ENCODE results near the gene LRRC42. TPM values are rescaled to one million over a fixed set of nuclear protein-coding genes. Genes with fewer than 3 reads are reported as not detected.
"Not testable (repeated sequence)": the region's sequence is repeated elsewhere in the genome, so short reads cannot be mapped to it uniquely, and the experiment has no call there.

Gene LRRC42
- total RNA-seq, 1 donor from 2014 or later, result 8.0 TPM

DNA sequence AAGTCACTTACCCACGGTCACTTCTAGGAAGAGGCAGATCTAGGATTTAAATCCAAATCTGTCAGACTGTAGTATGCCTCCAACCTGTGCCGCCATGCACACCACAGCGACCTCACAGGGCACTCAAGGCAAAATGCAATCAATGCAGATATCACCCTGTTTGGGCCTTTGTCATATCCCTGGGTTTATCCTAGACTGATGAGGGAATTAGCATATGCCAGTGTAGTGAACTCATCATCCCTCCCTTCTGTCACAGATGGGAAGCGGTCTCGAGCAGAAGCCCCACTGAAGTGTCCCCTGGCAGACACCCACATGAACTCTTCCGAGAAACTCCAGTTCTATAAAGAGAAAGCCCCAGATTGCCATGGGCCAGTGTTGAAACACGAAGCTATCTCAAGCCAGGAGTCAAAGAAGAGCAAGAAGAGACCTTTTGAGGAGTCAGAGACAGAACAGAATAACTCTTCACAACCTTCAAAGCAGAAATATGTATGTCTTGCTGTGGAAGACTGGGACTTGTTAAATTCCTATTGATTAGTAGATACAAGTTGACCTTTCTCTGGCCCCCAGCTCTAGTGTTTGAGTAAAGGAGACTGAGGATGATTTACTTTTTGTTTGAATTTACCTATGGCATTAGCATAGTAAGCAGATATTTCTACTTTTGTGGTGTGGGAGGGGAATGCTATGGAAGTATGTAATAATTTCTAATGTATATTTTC lies 21.4 kb downstream of the LRRC42 start:
- DNase-seq, result no peak

DNA sequence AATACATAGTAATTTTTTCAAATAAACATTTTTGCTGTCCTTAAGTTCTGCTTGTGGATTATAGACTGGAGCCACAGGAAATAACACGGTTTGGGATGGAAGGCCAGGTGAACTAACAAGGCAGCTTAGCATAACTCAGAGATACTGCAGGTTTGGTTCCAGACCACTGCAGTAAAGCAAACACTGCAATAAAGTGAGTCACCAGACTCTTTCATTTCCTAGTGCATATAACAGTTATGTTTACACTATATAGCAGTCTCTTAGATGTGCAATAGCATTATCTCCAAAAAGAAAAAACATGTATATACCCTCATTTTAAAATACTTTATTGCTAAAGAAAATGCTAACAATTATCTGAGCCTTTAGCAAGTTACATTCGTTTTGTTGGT lies 22.0 kb downstream of the LRRC42 start:
- no peak for DNase-seq

DNA sequence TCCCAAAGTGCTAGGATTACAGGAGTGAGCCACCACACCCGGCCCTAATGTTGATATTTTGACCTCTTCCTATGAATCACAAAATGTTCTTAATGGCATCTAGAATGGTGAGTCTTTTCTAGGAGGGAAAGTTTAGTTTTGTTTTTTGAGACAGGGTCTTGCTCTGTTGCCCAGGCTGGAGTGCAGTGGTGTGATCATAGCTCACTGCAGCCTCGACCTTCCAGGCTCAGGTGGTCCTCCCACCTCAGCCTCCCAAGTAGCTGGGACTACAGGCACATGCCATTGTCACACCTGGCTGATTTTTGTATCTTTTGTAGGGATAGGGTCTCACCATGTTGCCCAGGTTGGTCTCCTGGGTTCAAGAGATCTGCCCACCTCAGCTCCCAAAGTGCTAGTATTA lies 23.2 kb downstream of the LRRC42 start:
- not testable (repeated sequence) for DNase-seq

DNA sequence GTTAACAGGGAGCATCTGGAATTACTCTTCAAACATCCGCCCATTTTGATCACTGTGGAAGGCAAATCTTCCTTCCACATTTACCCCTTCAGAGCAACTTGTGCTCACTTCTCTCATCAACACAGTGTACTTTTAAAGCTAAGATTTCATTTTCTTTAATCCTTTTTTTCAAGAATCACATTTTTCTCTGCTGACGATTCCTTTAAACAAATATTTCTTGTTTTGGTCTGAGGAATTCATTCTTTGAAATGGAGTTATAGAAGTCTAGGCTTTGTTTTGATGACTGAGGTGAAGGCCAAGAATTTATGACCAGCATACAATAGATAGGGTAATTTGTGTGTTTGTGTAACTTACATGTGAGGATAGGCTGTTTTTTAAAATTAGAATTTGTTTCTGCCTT lies 25.6 kb downstream of the LRRC42 start:
- DNase-seq, result no peak

- no peak for DNase-seq
These were observed 29.7 kb downstream of the LRRC42 start for GRCh38 chr1:53975861-53976260.

DNA sequence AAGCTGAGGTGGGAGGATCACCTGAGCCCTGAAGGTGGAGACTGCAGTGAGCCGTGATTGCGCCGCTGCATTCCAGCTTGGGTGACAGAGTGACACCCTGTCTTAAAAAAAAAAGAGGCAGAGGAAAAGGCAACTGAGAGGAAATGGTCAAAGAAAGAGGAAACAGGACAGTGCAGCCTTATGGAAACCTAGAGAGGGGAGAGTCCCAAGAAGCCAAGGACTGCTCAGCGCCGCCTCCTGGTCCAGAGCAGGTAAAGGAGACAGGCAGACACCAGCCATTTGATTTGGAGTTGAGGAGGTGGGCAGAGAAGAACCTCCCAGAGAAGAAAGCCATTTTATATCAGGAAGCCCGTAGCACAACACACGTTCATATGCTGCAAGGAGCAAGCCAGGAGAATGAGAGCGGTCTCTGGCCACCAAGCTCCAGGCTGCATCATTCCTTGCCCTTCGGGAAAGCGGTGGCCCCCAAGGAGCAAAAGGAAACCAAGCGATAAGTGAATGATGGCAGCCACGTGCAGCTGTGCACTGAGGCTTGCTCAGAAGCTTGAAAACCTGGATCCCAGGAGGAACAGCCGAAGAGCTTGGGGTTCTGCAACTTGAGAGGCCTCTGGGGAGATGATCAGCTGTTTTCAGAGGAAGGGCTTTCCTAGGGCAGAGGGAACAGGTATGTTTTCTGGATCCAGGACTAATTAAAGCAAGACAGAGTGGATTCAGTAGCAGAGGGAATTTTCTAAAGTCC lies 33.7 kb downstream of the LRRC42 start:
- DNase-seq, result no peak

DNA sequence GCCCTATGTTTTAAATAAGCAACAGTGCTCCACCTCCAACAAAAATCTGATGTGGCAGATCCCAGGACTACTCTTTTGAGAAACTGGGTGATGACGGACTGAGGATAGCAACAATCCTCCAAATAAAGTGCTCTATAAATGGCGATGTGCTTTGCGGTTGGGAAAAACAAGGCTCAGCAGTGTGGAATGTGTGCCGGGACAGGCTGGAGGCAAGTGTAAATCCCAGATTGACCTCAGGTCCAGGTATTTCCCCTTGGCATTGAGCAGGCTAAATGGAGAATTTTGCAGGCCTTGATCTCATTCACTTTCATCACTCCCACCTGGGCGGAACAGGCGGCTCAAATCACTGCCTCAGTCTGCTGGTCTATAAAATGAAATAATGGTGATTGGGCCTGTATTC lies 35.1 kb downstream of the LRRC42 start:
- DNase-seq, result peak; percentile 13

GRCh38 chr1:53982034-53982762 lies 36.0 kb downstream of the LRRC42 start:
- peak; percentile 52 for DNase-seq

DNA sequence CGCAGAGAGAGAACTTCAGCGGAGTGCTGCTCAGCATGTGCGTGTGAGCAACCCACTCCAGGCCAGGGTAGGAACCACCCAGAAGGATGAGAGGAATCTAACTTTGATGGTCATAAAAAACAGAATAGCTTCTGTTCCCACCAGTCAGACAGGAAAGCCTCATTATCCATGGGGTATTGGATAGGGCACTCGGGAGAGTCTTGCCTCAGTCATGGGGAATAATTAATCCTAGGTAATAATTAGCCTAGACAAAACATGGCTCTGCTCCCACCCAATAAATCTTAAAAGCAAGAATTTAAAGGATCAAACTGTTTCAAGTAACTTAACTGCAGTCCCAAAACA lies 36.6 kb downstream of the LRRC42 start:
- DNase-seq, result no peak

DNA sequence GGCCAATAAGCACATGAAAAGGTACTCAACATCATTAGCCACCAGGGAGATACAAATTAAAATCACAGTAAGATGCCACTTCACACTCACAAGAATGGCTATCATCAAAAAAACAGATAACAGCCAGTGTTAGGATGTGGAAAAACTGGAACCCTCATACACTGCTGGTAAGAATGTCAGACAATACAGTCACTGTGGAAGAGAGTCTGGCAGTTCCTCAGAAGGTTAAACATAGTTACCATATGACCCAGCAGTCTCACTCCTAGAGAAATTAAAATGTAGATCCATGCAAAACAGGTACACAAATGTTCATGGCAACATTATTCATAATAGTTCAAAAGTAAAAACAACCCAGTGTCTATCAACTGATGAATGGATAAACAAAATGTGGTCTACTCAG lies 38.6 kb downstream of the LRRC42 start:
- DNase-seq, result no peak

DNA sequence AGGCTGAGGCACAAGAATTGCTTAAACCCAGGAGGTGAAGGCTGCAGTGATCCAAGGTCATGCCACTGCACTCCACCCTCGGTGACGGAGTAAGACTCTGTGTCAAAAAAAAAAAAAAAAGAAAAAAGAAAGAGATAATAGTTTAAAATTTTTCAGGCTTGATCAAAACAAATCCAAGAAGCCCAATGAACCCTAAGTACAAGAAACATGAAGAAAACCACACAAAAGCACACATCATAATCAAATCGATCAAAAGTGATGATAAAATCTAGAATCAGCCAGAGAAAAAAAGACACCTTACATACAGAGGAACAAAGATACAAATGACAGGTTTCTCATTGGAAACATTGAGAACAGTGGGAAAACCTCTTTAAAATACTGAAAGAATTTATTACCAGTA lies 40.3 kb downstream of the LRRC42 start:
- no peak for DNase-seq

DNA sequence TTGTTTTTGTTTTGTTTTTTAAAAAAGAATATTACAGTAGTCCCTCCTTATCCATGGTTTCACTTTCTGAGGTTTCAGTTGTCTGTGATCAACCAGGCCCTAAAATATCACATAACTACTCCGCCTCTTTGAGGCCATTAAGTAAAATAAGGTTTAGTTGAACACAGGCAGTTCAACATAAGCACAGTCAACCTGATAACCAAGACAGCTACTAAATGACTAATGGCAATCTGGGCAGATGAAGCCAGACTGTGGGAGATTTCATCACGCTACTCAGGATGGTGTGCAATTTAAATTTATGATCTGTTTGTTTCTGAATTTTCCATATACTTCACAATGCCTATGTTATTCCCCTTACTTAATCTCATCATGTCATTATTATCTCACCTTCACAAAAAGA lies 41.7 kb downstream of the LRRC42 start:
- DNase-seq, result no peak

DNA sequence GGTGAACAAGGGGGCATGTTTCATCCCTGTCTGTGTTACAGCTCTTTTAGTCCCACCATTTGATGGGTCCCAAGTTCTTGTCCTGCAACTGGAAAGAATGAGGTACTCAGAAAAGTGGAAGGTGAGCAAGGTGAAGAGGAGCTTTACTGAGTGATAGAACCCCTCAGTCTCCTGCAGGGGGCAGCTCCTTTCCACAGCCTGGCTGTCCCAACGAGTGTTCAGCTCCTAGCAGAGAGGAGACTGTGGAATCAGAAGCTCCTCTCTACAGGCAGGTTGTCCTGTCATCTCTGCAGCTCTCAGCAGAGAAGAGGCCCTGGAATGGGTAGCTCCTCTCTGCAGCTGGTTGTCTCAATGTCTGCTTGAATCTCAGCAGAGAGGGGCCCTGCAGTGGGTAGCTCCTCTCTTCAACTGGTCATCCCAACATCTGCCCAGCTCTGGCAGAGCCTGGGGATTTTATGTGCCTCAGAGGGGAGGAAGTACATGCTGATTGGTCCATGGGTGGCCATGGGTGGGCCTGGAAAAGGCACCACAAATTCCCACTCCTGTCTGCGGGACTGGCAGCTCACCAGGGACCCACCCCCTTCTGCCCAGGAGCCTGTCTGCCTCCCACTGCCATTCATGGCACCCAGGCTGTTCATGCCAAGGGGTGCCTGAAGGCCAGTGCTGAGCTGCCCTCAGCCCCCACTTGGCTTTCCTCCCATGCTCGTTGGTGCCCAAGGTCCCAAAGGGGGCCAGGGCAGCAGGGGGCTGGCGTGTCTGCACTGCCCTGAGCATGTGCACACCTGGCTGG lies 46.1 kb downstream of the LRRC42 start:
- no peak for DNase-seq

DNA sequence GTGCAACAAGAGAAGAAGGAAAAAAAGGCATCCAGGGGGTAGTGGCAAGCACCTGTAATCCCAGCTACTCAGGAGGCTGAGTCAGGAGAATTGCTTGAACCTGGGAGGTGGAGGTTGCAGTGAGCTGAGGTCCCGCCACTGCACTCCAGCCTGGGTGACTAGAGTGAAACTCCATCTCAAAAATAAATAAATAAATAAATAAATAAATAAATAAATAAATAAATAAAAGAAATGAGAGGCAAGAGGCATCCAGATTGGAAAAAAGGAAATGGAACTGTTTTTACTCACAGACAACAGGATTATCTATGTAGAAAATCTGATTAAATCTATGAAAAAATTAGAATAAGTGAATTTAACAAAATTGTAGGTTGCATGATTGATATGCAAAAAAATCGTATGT lies 48.4 kb downstream of the LRRC42 start:
- not testable (repeated sequence) for DNase-seq

DNA sequence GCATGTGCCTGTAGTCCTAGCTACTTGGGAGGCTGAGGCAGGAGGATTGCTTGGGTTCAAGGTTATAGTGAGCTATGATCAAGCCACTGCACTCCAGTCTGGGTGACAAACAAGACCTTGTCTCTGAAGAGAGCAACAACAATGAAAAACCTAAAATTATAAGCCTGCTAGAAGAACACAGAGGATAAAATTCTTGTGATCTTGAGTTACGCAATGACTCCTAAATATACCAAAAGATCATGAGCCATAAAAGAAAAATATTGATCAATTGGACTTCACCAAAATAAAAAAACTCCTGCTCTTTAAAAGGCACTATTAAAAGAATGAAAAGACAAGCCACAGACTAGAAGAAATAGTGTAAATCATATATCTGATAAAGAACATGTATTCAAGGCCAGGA lies 49.5 kb downstream of the LRRC42 start:
- no peak for DNase-seq

DNA sequence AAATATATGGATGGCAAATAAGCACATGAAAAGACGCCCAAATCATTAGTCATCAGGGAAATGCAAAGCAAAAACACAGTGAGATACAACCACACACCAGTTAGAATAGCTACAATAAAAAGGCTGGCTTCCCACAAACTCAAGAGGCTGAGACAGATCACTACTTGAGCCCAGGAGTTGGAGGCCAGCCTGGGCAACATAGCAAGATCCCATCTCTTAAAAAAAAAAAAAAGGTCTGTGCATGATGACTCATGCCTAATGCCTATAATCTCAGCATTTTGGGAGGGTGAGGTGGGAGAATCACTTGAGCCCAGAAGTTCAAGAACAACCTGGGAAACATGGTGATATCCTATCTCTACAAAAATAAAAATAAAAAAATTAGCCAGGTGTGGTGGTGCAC lies 52.1 kb downstream of the LRRC42 start:
- no peak for DNase-seq

- DNase-seq, result no peak
These were observed 53.8 kb downstream of the LRRC42 start for GRCh38 chr1:53999920-54000319.

DNA sequence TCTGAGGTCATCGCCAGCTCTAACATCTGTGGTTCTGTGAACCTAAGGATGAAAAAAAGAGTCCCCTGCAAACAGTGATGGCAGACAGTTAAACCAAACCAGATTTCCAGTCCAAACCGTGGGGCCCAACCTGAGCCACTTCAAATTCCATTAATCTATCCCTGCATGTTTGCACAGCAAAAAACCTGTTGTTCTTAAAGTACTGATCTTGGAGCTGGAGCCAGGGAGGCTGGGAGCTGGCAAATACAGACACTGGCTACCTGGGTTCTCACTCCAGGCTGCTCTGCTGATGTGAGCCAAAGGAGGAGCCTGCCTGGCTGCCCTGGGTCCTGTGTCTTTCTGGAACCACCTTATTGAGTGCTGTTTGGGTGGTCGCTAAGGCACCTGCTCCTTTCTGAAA lies 55.4 kb downstream of the LRRC42 start:
- peak; percentile 38 for DNase-seq

DNA sequence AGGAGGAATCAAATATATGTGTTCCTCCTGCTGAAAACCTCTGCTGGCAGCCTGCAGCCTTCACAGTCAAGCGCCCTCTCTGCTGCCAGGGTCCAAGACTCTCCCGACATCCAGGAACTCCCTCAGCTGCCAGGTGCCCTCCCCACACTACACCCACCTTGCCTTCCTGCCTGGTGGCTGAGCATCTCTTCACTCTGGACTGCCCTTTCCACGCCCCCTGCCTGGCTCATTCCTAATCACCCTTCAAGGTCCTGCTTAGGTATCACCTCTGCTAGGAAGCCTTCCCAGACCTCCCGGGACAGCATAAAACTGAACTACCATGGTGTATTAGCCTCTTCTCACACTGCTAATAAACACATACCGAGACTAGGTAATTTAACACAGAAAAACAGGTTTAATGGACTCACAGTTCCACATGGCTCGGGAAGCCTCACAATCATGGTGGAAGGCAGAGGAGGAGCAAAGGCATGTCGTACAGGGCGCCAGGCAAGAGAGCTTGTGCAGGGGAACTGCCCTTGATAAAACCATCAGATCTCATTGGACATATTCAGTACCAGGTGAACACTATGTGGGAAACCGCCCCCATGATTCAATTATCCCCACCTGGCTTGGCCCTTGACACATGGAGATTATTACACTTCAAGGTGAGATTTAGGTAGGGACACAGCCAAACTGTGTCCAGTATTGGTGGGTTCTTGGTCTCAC lies 56.5 kb downstream of the LRRC42 start:
- no peak for DNase-seq

- no peak for DNase-seq
These were observed 57.1 kb downstream of the LRRC42 start for GRCh38 chr1:54003249-54003646.

DNA sequence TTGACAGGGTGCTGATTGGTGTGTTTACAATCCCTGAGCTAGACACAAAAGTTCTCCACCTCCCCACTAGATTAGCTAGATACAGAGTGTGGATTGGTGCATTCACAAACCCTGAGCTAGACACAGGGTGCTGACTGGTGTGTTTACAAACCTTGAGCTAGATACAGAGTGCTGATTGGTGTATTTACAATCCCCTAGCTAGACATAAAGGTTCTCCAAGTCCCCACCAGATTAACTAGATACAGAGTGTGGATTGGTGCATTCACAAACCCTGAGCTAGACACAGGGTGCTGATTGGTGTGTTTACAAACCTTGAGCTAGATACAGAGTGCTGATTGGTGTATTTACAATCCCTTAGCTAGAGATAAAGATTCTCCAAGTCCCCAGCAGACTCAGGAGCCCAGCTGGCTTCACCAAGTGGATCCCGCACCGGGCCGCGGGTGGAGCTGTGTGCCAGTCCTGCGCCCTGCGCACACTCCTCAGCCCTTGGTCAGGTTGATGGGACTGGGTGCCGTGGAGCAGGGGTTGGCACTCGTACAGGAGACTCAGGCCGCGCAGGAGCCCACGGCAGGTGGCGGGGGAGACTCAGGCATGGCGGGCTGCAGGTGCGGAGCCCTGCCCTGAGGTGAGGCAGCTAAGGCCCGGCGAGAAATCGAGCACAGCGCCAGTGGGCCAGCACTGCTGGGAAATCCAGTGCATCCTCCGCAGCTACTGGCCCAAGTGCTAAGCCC lies 57.8 kb downstream of the LRRC42 start:
- not testable (repeated sequence) for DNase-seq
